K562 (cell line): ENCODE measurements around the gene CTNNA3.

ENCODE experiments used
- GABPA ChIP-seq: fragments of 200-800 bp; sonication (Bioruptor generic); conservative IDR thresholded peaks from 2 replicates; pipeline ENCODE4 v1.6.1; 2016; ENCODE audit warnings: low read depth, missing genetic modification characterization, missing compliant biosample characterization
- KHSRP ChIP-seq: fragments of 450-650 bp; IDR thresholded peaks from 2 replicates; pipeline ENCODE4 v1.6.1; 2017
- MAFF ChIP-seq: IDR thresholded peaks from 2 replicates; pipeline ENCODE4 v1.6.1; 2012; ENCODE audit warnings: low read length, improper control_type of control experiment

DNA sequence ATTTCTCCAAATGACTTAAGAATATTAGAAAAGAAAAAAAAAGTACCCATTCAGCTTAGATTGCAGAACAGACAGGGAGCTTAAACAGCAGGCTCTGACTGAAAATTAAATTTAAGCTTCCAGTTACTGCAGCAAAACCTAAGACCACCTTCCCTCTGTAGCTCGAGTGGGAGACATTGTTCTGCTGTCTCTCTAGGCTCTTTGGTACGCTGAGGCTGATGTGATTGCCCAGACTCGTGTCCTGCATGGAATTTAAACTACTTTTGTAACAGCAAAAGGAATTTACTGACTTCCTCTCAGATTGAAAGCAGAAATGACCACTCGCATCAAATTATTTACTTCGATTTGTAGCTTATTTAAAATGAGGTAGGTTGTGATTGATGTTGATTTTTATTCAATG is 645.6 kb downstream of the CTNNA3 start:
- TF ChIP-seq GABPA (tag) (no peak), KHSRP (no peak), MAFF (no peak)
